ENCODE measurements around the gene SNX27.
A peak's percentile ranks its signal among the peaks of the same experiment; 100 is the strongest.

Gene SNX27

GRCh38 chr1:151715726-151716404 is 104.0 kb downstream of the SNX27 start:
- TF ChIP-seq GATA3 (IDR thresholded peaks at IDR 0.05; ENCODE audit: low read depth, low read length) (no peak), GATA2 (IDR thresholded peaks at IDR 0.05; ENCODE audit: low read depth, low read length) (peak; percentile 30; the same call in 1 of the 2 replicates)

DNA sequence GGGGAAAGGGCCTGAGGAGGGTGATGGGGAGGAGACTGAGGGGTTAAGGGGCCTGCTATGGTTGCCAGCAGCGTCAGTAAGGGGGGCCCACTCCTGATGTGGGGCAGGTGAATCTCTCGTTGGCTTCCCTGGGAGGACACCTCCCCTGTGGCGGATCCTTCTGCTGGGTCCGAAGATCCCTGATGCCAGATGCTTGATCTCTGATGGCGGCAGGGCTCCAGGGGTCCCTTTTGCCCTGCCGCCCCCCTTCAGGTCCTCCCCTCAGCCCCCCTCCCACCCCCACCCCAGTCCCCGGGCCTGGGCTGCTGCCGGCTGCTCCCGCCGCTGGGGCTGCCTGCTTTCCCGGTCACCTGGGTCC is 104.5 kb downstream of the SNX27 start:
- TF ChIP-seq GATA3 (IDR thresholded peaks at IDR 0.05; ENCODE audit: low read depth, low read length) (no peak), GATA2 (IDR thresholded peaks at IDR 0.05; ENCODE audit: low read depth, low read length) (no peak)

DNA sequence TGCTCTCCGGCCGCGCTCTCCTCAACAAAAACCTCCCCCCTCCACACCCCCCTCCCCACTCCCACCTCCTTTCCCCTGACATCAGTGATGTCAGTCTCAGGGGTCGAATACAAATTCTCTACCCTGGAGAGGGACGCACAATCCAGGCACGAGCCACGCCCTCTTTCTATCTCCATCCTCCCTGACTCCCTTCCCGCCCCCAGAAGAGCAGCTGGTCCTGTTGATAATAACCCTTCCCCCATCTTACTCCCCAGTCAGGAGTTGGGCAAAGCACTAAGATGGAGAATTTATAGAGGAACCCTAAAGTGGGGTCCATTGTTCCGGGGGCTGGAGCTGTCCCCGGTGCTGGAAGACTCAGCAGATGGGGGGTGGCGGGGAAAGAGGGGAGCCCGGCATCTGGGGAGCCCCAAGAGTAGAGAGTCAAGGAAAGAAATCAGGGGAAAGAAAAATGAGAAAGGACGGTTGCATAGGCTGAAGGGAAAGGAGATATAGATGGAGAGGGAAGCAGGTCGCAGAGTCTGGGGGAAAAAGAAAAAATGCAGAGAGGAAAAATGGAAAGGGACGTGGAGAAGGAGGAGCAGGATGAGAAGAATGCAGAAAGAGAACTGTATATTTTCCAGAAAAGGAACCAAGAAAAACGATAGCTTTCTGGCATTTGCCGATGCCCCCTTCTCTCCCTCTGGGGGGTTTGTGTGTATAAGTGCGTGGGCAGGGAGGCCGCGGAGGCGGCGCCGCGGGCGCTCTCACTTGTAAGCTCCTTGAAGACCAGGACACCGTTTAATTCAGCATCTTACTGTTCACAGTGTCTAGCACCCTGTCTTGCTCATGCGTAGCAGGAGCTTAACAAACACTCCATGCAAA is 105.2 kb downstream of the SNX27 start, which contains the start of gene CELF3:
Gene CELF3, minus strand, starts transcription at position 33 of the 861 bp plus-strand sequence. CDS start 783 bp downstream, outside the sequence.
- no peak for TF ChIP-seq GATA3 (IDR thresholded peaks at IDR 0.05; ENCODE audit: low read depth, low read length)
- TF ChIP-seq GATA2 (IDR thresholded peaks at IDR 0.05; ENCODE audit: low read depth, low read length), result 0 out of 2 replicates have a peak, but pooled peaks have one; percentile 21

DNA sequence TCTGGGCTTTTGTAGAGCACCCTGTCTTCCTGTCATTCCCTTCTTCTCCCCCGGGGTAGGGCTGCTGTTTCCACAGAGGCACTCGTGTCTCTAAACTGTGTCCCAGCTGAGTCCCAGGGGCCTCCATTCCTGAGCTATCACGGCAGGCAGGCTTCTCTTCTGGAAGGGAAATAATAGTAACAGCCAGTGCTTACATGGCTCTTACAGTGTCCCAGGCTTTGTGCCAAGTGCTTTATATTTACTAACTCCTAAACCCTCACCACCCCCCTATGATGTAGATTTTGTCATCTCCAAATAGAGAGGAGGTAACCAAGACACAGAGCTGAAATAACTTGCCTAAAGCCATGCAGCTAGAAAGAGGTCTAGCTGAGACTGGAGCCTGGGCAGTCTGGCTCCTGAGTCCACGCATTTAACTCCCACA is 106.2 kb downstream of the SNX27 start:
- no peak for TF ChIP-seq GATA2 (IDR thresholded peaks at IDR 0.05; ENCODE audit: low read depth, low read length)
- no peak for TF ChIP-seq GATA3 (IDR thresholded peaks at IDR 0.05; ENCODE audit: low read depth, low read length)

GRCh38 chr1:151718666-151719065 is 106.8 kb downstream of the SNX27 start:
- TF ChIP-seq GATA2 (IDR thresholded peaks at IDR 0.05; ENCODE audit: low read depth, low read length) (no peak), GATA3 (IDR thresholded peaks at IDR 0.05; ENCODE audit: low read depth, low read length) (no peak)

- TF ChIP-seq GATA2 (IDR thresholded peaks at IDR 0.05; ENCODE audit: low read depth, low read length) (peak; percentile 51), GATA3 (IDR thresholded peaks at IDR 0.05; ENCODE audit: low read depth, low read length) (no peak)
Observed at GRCh38 chr1:151720125-151720524, 108.3 kb downstream of the SNX27 start.

DNA sequence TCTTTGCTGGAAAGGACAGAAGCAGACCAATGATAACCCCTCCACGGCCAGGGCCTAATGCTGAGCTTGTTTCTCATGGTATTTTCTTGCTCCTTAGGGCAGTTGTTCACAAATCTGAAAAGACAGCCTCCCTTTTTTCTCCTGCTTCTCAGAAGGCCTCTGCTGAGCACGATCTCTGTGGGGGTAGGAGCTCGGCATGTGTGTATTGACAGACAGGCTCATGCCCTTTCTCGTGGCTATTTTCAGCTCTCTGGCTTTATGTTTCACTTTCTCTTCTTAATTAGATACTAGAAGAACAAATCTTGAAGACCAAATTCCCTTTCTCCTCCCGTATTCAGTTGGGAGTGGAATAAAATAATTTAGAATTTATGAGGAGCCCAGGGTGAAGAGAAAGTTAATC is 108.7 kb downstream of the SNX27 start:
- TF ChIP-seq GATA3 (IDR thresholded peaks at IDR 0.05; ENCODE audit: low read depth, low read length) (no peak), GATA2 (IDR thresholded peaks at IDR 0.05; ENCODE audit: low read depth, low read length) (no peak)

- no peak for TF ChIP-seq GATA3 (IDR thresholded peaks at IDR 0.05; ENCODE audit: low read depth, low read length)
- no peak for TF ChIP-seq GATA2 (IDR thresholded peaks at IDR 0.05; ENCODE audit: low read depth, low read length)
Observed at GRCh38 chr1:151720974-151721787, 109.3 kb downstream of the SNX27 start, which contains the start of gene RIIAD1. Gene RIIAD1 (plus strand): TSS chr1:151721522. CDS start chr1:151721537, 15 bp downstream.

- TF ChIP-seq GATA3 (IDR thresholded peaks at IDR 0.05; ENCODE audit: low read depth, low read length) (no peak), GATA2 (IDR thresholded peaks at IDR 0.05; ENCODE audit: low read depth, low read length) (no peak)
Observed at GRCh38 chr1:151721788-151722510, 110.1 kb downstream of the SNX27 start.

DNA sequence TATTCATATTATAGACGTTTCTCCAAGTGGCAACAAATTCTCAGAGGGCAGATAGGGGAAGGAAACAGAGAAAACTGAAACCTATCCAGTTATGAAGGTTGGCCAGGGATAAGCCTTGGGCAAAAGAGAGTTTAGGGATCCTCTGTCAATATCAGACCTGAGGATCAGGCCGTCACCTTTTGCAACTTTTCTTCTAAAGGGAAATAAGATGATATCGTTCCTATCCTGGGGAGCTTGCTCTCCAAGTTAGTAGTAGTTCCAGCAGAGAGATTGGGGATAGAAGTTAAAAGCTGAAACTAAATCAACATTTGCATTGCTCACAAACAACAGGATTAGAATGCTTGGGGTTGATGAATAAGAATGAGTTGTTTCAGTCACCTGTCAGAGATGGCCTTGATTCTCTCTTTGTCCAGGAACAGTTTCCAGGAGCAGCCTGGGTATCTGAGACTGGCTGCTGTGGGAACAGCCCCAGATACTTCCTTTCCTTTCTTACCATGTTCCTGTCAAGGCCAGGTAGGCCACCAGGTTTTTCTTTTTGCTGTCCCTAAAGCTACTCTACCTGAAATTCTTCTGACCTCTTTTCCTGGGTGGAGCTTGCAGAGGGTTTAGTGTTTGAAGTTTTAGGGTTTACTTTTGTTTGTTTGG is 112.0 kb downstream of the SNX27 start:
- no peak for TF ChIP-seq GATA2 (IDR thresholded peaks at IDR 0.05; ENCODE audit: low read depth, low read length)

DNA sequence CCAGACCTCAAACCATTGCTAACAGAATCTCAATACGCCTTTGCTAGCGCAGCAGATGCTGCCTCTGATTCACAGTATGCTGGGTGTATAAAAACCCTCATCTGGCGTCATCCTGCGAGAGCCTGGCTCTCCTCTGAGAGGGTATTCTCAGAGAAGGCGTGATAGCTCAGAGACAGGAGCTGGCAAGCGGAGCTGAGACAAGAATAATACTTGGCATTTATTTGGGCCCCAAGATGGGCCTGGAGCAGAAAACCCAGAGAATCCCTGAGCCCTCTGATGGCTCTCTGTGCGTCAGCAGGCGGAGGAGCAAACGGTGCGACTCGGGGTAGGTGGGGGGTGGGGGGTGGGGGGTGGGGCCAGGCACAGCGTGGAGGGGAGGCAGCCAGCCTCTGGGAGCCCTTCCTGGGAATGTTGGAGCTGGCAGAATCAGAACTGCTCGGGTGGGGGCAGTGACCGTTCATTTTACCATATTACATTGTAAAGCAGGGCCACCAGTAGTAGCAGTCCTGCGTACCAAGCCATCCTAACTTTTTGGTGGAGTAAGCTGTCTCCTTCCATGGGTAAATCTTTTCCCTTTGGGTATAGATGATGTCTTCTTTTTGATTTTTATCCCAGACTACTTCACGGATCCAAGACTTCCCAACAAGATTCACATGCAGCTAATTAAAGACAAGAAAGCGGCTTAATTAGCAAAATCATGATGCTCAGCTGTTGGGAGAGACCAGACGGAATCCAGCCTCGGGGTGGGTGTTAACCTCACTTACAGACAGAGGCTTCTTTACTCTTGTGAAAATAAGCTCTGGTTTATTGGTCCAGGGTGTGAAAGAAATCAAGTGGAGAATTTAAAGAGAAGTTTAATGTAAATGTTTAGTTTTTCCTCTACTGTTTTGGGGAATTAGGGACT is 116.6 kb downstream of the SNX27 start:
- TF ChIP-seq GATA3 (IDR thresholded peaks at IDR 0.05; ENCODE audit: low read depth, low read length) (no peak), GATA2 (IDR thresholded peaks at IDR 0.05; ENCODE audit: low read depth, low read length) (no peak; the same call in 1 of the 2 replicates)
